Measurements from ENCODE around the gene ATG4B. TPM values are rescaled to one million over a fixed set of nuclear protein-coding genes. Genes with fewer than 3 reads are reported as not detected.

ATG4B gene
- total and polyA plus RNA-seq, 9 of the 15 experiments (the other 6 are each of a cell fraction or from before 2014, with no cell fraction given), result 5.9 to 58.8 (median 35.6) TPM

GRCh38 chr2:241701399-241702154 lies 64.1 kb downstream of the ATG4B start, which contains the start of gene ING5 (continued):
- TF ChIP-seq RBFOX2 (IDR thresholded peaks at IDR 0.05; ENCODE audit: low read depth, low read length) (peak; percentile 87), ZNF655 (CRISPR knock-in tag; IDR thresholded peaks at IDR 0.05) (no peak), KAT7 (CRISPR knock-in tag; IDR thresholded peaks at IDR 0.05; ENCODE audit: borderline replicate concordance) (0 out of 2 replicates have a peak, but pooled peaks have one; percentile 40), ZNF696 (CRISPR knock-in tag; conservative IDR thresholded peaks at IDR 0.05) (no peak), BRF1 (IDR thresholded peaks at IDR 0.05; ENCODE audit: borderline replicate concordance, extremely low read depth, insufficient read length) (no peak), ZC3H8 (IDR thresholded peaks at IDR 0.05) (no peak), CREB3L1 (IDR thresholded peaks at IDR 0.05; ENCODE audit: borderline replicate concordance, low read depth) (0 out of 2 replicates have a peak, but pooled peaks have one; percentile 37), ZNF766 (CRISPR knock-in tag; conservative IDR thresholded peaks at IDR 0.05) (no peak), PURB (CRISPR knock-in tag; IDR thresholded peaks at IDR 0.05; ENCODE audit: low read depth) (no peak), FOXA3 (CRISPR knock-in tag; conservative IDR thresholded peaks at IDR 0.05 in 1 of 2, IDR thresholded peaks at IDR 0.05 in 1 of 2) (no peak), DEAF1 (CRISPR knock-in tag; IDR thresholded peaks at IDR 0.05) (no peak), KLF16 (IDR thresholded peaks at IDR 0.05) (no peak), ZNF551 (CRISPR knock-in tag; IDR thresholded peaks at IDR 0.05) (no peak), MTA3 (IDR thresholded peaks at IDR 0.05; ENCODE audit: borderline replicate concordance) (no peak; the same call in 1 of the 2 replicates)
